ENCODE measurements around the gene MERTK.

The MERTK gene

DNA sequence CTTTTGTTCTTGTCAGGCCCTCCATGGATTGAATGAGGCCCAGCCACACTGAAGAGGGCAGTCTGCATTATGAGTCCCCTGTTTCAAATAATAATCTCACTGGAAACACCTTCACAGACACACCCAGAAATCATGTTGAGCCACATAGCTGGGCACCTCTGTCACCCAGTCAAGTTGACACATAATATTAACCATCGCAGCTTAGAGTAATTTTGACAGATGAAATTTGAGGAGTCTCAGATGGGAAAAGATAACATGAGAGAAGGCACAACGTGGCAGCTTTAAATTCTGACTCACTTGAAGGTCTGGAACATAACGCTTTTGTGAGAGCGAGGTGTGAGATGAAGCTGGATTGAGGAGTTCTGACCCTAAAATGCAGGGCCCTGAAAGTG lies 85.8 kb downstream of the MERTK start:
- DNase-seq: no peak
- H2AFZ ChIP-seq (ENCODE audit: low read length): no peak overlapping the region
- TF ChIP-seq EZH2 (optimal IDR thresholded peaks at IDR 0.05; ENCODE audit: low read depth, low read length) (no peak), EZH2phosphoT487 (IDR thresholded peaks at IDR 0.05; ENCODE audit: low read length) (no peak)
- TF ChIP-seq, protein P1, sequence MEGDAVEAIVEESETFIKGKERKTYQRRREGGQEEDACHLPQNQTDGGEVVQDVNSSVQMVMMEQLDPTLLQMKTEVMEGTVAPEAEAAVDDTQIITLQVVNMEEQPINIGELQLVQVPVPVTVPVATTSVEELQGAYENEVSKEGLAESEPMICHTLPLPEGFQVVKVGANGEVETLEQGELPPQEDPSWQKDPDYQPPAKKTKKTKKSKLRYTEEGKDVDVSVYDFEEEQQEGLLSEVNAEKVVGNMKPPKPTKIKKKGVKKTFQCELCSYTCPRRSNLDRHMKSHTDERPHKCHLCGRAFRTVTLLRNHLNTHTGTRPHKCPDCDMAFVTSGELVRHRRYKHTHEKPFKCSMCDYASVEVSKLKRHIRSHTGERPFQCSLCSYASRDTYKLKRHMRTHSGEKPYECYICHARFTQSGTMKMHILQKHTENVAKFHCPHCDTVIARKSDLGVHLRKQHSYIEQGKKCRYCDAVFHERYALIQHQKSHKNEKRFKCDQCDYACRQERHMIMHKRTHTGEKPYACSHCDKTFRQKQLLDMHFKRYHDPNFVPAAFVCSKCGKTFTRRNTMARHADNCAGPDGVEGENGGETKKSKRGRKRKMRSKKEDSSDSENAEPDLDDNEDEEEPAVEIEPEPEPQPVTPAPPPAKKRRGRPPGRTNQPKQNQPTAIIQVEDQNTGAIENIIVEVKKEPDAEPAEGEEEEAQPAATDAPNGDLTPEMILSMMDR (IDR thresholded peaks at IDR 0.05; ENCODE audit: low read length): no peak
- no peaks in the 10 kb centered on the region for H3K27me3 ChIP-seq (replicated peaks; ENCODE audit: insufficient read depth, low read length)
- no peak overlapping the region for H3K4me3 ChIP-seq (ENCODE audit: low read length)
- H4K20me1 ChIP-seq (ENCODE audit: insufficient read depth, low read length): no peaks in the 10 kb centered on the region
- H3K4me1 ChIP-seq (ENCODE audit: low read length): no peaks in the 10 kb centered on the region
- no peak overlapping the region for H3K27ac ChIP-seq (ENCODE audit: low read length)
- H3K9me2 ChIP-seq (replicated peaks; ENCODE audit: insufficient read depth, low read length): no peaks in the 10 kb centered on the region
- H3K4me2 ChIP-seq (ENCODE audit: low read depth, low read length): no peak overlapping the region
- H3F3A ChIP-seq (ENCODE audit: insufficient read depth, low read length): no peaks in the 10 kb centered on the region
- H3K36me3 ChIP-seq (replicated peaks; ENCODE audit: insufficient read depth, low read length): no peaks in the 10 kb centered on the region
- H3K79me2 ChIP-seq (ENCODE audit: low read length): no peaks in the 10 kb centered on the region
- H3K9me3 ChIP-seq (replicated peaks; ENCODE audit: insufficient read depth, low read length): no peaks in the 10 kb centered on the region
- H3K9ac ChIP-seq (ENCODE audit: low read length): no peak overlapping the region

DNA sequence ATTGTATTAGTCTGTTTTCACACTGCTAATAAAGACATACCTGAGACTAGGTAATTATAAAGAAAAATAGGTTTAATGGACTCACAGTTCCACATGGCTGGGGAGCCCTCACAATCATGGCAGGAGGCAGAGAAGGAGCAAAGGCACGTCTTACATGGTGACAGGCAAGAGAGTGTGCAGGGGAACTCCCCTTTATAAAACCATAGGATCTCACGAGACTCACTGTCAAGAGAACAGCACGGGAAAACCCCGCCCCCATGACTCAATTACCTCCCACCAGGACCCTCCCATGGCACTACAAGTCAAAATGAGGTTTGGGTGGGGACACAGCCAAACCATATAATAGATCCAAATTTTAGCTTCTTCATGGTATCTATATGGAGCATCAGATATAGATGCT lies 87.1 kb downstream of the MERTK start:
- Histone ChIP-seq H4K20me1 (ENCODE audit: insufficient read depth, low read length) (no peaks in the 10 kb centered on the region), H3K4me1 (ENCODE audit: low read length) (no peaks in the 10 kb centered on the region), H3K79me2 (ENCODE audit: low read length) (no peaks in the 10 kb centered on the region), H3K9me3 (replicated peaks; ENCODE audit: insufficient read depth, low read length) (no peaks in the 10 kb centered on the region), H3F3A (ENCODE audit: insufficient read depth, low read length) (no peaks in the 10 kb centered on the region), H3K27ac (ENCODE audit: low read length) (no peak overlapping the region), H3K9me2 (replicated peaks; ENCODE audit: insufficient read depth, low read length) (no peaks in the 10 kb centered on the region), H3K4me2 (ENCODE audit: low read depth, low read length) (no peak overlapping the region), H2AFZ (ENCODE audit: low read length) (no peak overlapping the region), H3K36me3 (replicated peaks; ENCODE audit: insufficient read depth, low read length) (no peaks in the 10 kb centered on the region), H3K4me3 (ENCODE audit: low read length) (no peak overlapping the region), H3K27me3 (replicated peaks; ENCODE audit: insufficient read depth, low read length) (no peaks in the 10 kb centered on the region), H3K9ac (ENCODE audit: low read length) (no peak overlapping the region)
- no peak for TF ChIP-seq EZH2 (optimal IDR thresholded peaks at IDR 0.05; ENCODE audit: low read depth, low read length)
- TF ChIP-seq, protein P1 (IDR thresholded peaks at IDR 0.05; ENCODE audit: low read length): no peak
- TF ChIP-seq EZH2phosphoT487 (IDR thresholded peaks at IDR 0.05; ENCODE audit: low read length): no peak
- no peak for DNase-seq

DNA sequence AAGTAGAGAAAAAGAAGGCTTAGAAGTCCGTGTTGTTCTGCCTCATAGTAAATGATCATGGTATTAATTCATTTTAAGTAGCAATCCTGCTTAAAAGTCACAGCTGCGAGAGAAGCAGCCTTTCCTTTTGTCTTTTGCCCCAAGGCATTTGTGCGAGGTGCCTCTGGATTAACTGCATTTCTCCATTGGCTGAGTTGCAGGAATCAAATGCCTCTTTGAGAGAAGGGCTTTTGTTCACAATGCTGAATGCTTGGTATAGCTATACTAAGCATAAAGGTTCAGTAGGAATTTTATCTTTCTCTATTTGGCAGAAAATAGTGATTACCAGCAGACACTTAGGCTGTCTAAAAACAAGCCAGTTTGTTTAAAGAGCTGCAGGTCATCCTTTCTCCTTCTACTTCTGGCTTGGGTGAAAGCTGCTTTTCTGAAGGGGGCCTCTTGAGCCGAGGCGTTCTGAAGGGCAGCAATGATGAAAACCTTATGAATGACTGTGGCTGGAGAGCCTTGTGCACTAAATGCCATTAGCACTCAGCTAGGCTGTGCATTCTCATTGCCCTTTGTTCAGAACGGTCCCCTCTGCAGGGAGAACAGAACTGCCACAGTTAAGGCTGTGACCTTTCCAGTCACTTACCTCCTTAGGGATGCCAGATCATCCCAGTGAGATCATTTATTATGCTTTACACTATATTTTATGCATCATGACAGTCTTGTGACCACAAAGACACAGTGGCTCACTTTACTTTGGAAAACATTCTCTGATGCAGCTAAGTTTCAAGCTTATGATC lies 87.9 kb downstream of the MERTK start:
- TF ChIP-seq EZH2 (optimal IDR thresholded peaks at IDR 0.05; ENCODE audit: low read depth, low read length): no peak
- TF ChIP-seq EZH2phosphoT487 (IDR thresholded peaks at IDR 0.05; ENCODE audit: low read length): no peak
- TF ChIP-seq, protein P1 (IDR thresholded peaks at IDR 0.05; ENCODE audit: low read length): no peak
- no peaks in the 10 kb centered on the region for H3K4me1 ChIP-seq (ENCODE audit: low read length)
- no peaks in the 10 kb centered on the region for H3K9me2 ChIP-seq (replicated peaks; ENCODE audit: insufficient read depth, low read length)
- H3K36me3 ChIP-seq (replicated peaks; ENCODE audit: insufficient read depth, low read length): no peaks in the 10 kb centered on the region
- H3K27me3 ChIP-seq (replicated peaks; ENCODE audit: insufficient read depth, low read length): no peaks in the 10 kb centered on the region
- no peak for DNase-seq
- no peak overlapping the region for H3K4me3 ChIP-seq (ENCODE audit: low read length)
- no peak overlapping the region for H2AFZ ChIP-seq (ENCODE audit: low read length)
- H3F3A ChIP-seq (ENCODE audit: insufficient read depth, low read length): no peaks in the 10 kb centered on the region
- no peak overlapping the region for H3K9ac ChIP-seq (ENCODE audit: low read length)
- no peaks in the 10 kb centered on the region for H3K79me2 ChIP-seq (ENCODE audit: low read length)
- no peaks in the 10 kb centered on the region for H3K9me3 ChIP-seq (replicated peaks; ENCODE audit: insufficient read depth, low read length)
- H4K20me1 ChIP-seq (ENCODE audit: insufficient read depth, low read length): no peaks in the 10 kb centered on the region
- no peak overlapping the region for H3K27ac ChIP-seq (ENCODE audit: low read length)
- H3K4me2 ChIP-seq (ENCODE audit: low read depth, low read length): no peak overlapping the region

All from MM.1S (cell line).